ENCODE data around the gene MAPK1IP1L. TPM values are rescaled to one million over a fixed set of nuclear protein-coding genes. Genes with fewer than 3 reads are reported as not detected.
A peak's percentile ranks its signal among the peaks of the same experiment; 100 is the strongest.

The MAPK1IP1L gene
- total RNA-seq, 3 donors from 2014 or later, result 67.7 to 72.7 (median 69.7) TPM

DNA sequence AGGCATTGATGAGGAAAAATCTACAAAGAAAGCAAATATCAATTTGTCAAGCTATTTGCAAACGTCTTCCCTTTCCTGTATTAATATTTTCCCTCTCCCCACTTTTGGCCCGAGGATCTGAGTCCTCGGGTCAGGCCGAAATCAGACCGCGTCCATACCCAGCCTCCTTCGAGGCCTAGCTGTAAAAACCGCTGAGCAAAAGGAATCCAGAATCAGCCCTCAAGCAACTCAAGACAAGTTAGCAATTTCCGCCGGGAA is 353 bp upstream of the MAPK1IP1L start:
- Histone ChIP-seq H3K4me1 (ENCODE audit: low read depth) (peaks cover 41% of the 10 kb centered on the region), H3K9me3 (no peaks in the 10 kb centered on the region), H3K36me3 (ENCODE audit: low read depth) (no peaks in the 10 kb centered on the region), H3K4me3 (peak overlapping the region; percentile 100)
- ATAC-seq (no peak), DNase-seq (peak in 1 of 3 donors; percentile 35)
- intact Hi-C loops (cut with DNase I, micrococcal nuclease), result no loop called here
- TF ChIP-seq, protein P1, sequence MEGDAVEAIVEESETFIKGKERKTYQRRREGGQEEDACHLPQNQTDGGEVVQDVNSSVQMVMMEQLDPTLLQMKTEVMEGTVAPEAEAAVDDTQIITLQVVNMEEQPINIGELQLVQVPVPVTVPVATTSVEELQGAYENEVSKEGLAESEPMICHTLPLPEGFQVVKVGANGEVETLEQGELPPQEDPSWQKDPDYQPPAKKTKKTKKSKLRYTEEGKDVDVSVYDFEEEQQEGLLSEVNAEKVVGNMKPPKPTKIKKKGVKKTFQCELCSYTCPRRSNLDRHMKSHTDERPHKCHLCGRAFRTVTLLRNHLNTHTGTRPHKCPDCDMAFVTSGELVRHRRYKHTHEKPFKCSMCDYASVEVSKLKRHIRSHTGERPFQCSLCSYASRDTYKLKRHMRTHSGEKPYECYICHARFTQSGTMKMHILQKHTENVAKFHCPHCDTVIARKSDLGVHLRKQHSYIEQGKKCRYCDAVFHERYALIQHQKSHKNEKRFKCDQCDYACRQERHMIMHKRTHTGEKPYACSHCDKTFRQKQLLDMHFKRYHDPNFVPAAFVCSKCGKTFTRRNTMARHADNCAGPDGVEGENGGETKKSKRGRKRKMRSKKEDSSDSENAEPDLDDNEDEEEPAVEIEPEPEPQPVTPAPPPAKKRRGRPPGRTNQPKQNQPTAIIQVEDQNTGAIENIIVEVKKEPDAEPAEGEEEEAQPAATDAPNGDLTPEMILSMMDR (IDR thresholded peaks at IDR 0.05), result no peak

DNA sequence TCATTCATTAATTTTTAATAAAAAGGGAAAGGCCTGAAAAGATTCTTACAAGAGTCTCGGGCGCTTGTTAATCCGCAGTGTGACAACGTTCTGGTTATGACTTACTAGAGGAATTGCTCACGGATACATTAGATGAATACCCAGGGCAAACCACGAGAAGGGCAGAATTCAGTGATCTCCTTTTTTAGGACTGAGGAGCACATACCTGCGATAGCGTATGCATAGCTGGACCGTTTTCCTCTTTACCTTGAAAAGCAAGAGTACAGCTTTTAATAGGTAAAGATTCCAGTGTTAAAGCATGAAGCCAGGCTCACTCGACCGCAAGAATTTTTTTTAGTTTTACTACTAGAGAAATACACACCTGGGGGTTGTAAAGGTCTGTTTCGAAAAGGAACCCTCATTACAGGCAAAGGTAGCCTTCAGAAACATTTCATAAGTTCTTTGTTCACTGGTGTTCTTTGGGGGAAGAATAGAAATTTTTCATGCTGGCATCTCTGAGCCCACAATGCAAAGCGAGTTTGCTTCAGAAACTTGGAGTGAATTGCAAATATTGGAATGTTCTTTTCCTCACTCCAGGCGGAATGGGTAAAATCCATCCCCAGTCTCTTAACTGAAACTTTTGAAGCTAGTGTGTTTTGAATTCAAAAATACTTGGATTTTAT is 953 bp downstream of the MAPK1IP1L start:
- TF ChIP-seq, protein P1 (IDR thresholded peaks at IDR 0.05), result no peak
- Histone ChIP-seq H3K4me1 (ENCODE audit: low read depth) (peaks cover 41% of the 10 kb centered on the region), H3K4me3 (peak overlapping the region; percentile 100), H3K36me3 (ENCODE audit: low read depth) (no peaks in the 10 kb centered on the region), H3K9me3 (no peaks in the 10 kb centered on the region)
- intact Hi-C loops (cut with DNase I, micrococcal nuclease), result no loop called here
- DNase-seq, result no peak
- ATAC-seq, result no peak

DNA sequence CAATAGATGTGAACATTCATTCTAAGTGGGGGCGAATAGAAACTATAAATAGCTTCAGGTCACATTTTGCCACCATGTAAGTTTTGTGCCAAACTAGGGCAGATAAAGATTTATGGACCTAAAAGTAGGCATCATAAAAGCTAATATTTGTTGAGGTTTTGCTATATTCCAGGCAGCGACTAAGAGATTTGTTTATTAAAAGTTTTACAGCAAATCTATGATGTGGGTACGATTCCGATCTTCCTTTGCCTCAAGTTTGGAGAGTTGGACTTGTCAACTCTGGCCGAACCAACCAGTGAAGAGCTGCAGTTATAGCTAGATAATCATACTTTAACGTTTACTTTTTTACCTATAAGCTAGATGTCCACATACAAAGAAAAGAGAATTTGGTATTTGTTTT is 1.6 kb downstream of the MAPK1IP1L start:
- TF ChIP-seq, protein P1 (IDR thresholded peaks at IDR 0.05), result no peak
- ATAC-seq (no peak), DNase-seq (no peak)
- no peaks in the 10 kb centered on the region for H3K9me3 ChIP-seq
- no peaks in the 10 kb centered on the region for H3K36me3 ChIP-seq (ENCODE audit: low read depth)
- no peak overlapping the region for H3K4me3 ChIP-seq
- peaks cover 41% of the 10 kb centered on the region for H3K4me1 ChIP-seq (ENCODE audit: low read depth)
- intact Hi-C loops (cut with DNase I, micrococcal nuclease), result no loop called here

DNA sequence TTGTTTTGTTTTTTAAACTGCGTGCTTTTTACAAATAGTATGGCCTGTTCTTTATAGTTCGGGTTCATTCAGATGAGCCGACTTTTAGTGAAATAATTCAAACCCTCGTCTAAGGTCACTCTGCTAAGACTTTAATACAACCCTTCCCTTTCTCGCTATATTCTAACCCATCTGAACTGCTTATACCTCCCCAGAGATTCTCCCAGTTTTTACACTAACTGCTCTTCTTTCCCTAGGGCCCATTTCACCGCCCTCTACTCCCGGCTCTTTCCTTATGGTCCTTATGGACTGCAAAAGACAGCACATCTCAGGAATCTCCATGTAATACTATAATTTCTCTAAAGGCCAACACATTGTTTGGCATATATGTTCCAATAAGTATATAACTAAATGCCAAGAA is 2.1 kb downstream of the MAPK1IP1L start:
- TF ChIP-seq, protein P1 (IDR thresholded peaks at IDR 0.05), result no peak
- intact Hi-C loops (cut with DNase I, micrococcal nuclease), result no loop called here
- ATAC-seq, result no peak
- Histone ChIP-seq H3K36me3 (ENCODE audit: low read depth) (no peaks in the 10 kb centered on the region), H3K4me3 (no peak overlapping the region), H3K4me1 (ENCODE audit: low read depth) (peaks cover 38% of the 10 kb centered on the region), H3K9me3 (no peaks in the 10 kb centered on the region)
- DNase-seq, result no peak

DNA sequence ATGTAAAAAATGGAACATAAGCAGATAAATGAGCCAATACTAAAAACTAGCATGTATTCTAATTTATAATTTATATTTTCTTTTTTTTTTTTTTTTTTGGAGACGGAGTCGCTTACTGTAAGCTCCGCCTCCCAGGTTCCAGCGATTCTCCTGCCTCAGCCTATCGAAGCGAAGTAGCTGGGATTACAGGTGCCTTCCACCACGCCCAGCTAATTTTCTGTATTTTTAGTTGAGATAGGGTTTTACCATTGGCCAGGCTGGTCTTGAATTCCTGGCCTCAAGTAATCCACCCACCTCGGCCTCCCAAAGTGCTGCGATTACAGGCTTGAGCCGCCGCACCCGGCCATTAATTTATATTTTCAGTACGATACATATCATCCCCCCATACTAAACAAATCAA is 2.7 kb downstream of the MAPK1IP1L start:
- Histone ChIP-seq H3K36me3 (ENCODE audit: low read depth) (no peaks in the 10 kb centered on the region), H3K9me3 (no peaks in the 10 kb centered on the region), H3K4me1 (ENCODE audit: low read depth) (peaks cover 32% of the 10 kb centered on the region), H3K4me3 (no peak overlapping the region)
- no peak for ATAC-seq
- TF ChIP-seq, protein P1 (IDR thresholded peaks at IDR 0.05), result no peak
- DNase-seq, result no peak
- intact Hi-C loops (cut with DNase I, micrococcal nuclease), result no loop called here

DNA sequence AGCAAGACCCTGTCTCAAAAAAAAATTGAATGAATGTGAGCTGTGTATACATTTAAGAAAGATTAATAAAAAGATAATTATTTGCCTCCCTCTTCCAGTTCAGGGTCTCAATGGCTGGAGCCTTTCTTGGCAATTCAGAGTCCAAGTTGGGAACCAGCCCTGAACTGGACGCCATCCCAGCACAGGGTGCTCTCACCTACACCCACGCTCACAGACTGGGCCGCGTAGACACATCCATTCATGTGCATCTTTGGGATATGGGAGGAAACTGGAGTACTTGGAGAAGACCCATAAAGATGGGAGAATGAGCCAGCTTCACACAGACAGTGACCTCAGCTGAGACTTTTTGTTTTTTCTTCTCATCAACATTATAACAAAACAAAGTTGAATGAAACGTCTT is 6.5 kb downstream of the MAPK1IP1L start:
- H3K4me1 ChIP-seq (ENCODE audit: low read depth), result peaks cover 23% of the 10 kb centered on the region
- TF ChIP-seq, protein P1 (IDR thresholded peaks at IDR 0.05), result no peak
- intact Hi-C loops (cut with DNase I, micrococcal nuclease), result no loop called here
- no peak overlapping the region for H3K4me3 ChIP-seq
- H3K9me3 ChIP-seq, result no peaks in the 10 kb centered on the region
- H3K36me3 ChIP-seq (ENCODE audit: low read depth), result peaks cover 2% of the 10 kb centered on the region
- ATAC-seq (no peak), DNase-seq (no peak)
